GM21619 (cell line): ENCODE results near the gene COA1.

Source experiments
- ATAC-seq: cut with Tn5 transposase; IDR thresholded peaks from one replicate; pipeline ENCODE4 v1.9.1; 2021; ENCODE audit not compliant: unreplicated experiment

The COA1 gene

DNA sequence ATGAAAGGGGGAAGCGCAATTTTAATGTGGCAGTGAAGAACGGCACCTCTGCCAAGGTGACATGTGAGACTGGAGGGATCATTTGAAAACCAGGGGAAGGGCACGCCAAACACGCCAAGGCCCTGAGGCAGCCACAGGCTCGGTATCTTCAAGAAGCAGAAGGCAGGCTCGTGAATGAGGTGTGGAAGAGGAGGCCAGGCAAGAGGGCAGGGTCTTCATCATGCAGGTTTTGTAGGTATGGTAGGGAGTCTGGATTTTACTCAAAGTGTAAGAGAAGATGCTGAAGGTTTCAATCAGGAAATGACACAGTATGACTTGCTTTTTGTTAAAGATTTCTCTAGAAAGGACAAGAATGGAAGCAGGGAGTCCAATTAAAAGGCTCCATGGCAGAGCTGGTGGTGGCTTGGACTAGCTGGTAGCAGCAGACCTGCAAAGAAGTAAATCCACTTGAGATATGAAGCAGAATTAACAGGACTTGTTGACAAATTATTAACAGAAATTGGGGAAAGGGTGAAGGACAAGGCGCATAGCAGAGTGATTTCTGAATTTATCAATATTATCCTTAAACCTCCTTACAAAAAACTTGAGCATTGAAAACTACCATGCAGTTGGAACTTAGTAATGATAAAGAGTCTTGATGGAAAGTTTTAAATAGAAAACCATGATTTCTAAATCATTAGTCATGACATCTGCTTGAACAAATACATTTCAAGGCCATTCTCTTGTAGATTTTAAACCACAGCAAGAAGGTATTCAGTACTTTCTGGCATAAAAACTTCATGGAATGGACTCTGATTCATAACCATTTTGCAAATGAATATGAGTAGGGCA, 70.4 kb downstream of the COA1 start:
- ATAC-seq: peak; percentile 76

DNA sequence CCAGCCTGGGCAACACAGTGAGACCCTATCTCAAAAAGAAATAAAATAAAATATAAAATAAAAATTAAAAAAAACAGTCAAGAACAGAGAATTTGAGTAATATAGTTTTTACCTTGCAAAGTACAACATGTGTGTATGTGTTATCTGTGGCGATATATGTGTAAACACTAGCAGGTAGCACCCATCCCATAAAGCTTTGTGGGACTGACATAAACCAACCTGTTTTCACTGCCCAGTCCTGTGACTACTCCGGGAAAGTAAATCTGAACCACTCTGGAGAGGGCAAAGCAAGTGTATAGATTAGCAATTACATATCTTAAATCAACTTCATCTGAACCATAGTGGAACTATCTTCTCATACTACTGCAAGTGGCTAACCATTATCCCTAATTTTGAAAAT, 72.3 kb downstream of the COA1 start:
- ATAC-seq: no peak

DNA sequence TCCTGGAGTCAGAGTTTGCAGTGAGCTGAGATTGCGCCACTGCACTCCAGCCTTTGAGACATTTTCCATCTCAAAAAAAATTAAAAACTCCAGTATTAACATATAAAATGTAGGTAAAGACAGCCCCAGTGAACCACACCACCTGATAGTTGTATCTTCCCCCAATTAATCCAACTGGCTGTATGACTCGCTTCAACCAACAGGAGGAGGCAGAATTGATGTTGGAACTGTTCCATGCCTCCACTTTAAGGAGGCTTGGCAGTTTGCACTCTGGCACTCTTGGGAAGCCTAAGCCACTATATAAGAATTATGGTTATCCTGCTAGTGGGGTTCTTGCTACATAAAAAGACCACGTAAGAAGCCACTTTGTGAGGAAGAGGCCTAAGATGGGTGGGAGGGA, 73.7 kb downstream of the COA1 start:
- ATAC-seq: no peak

DNA sequence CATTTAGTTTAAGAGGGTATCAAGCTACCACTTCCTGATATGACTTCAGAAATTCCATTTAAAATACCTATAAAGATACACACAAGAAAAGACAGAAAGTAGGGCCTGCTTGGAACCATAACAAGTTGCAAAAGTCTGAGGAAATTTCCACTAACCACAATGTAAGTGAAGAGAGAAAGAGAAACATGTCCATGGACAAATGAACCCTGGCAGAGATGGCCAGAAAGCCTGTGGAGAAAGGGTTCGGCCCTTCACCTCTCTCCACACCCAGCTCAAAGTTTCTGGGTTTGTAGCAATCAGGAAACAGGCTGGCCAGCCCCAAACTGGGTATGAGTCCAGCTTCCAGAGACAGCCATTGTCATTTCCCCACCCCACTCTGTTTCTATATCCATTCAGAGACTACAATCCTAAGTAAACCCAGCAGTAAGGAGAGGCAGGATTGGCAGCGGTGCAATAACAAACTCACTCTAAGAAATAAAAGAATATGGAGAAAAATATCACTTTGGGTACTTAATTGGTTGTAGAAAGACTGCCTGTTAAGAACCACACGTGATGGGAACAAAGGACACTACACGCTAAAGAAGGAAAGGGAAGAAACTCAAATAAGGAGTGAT, 75.3 kb downstream of the COA1 start:
- ATAC-seq: no peak

DNA sequence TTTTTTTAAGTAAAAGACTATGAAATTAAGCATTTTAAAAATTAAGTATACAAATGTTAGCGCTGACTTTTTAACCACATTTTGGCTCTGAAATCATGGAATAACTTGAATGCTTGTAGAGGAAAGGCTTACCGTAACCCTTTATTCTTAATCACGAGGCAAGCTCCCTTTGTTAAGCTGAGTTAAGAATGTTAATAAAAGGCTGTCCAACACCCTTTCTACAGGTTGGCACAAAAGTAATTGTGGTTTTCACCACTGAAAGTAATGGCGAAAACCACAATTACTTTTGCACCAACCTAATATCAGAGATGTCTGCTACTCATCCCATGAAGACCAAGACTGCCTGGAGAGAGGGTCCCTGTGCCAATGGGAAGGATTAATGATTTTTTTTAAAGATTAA, 75.9 kb downstream of the COA1 start:
- no peak for ATAC-seq

DNA sequence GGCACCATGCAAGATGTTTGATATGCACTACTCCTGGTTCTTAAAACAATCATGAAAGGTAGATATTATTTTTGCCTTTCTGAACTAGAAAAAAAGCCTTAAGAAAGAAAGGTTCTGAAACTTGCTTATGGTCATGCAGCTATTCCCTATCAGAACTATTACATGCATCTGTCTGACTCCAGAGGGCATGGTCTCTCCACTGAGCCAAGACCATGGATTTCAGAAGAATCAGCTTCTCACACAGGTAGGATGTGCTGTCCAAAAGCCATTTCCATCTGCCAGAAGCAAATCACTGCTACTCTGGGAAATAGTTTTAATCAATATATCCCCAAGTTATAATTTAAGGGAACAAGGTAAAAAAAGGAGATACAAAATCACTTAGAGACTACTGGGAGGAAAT, 77.0 kb downstream of the COA1 start:
- no peak for ATAC-seq

DNA sequence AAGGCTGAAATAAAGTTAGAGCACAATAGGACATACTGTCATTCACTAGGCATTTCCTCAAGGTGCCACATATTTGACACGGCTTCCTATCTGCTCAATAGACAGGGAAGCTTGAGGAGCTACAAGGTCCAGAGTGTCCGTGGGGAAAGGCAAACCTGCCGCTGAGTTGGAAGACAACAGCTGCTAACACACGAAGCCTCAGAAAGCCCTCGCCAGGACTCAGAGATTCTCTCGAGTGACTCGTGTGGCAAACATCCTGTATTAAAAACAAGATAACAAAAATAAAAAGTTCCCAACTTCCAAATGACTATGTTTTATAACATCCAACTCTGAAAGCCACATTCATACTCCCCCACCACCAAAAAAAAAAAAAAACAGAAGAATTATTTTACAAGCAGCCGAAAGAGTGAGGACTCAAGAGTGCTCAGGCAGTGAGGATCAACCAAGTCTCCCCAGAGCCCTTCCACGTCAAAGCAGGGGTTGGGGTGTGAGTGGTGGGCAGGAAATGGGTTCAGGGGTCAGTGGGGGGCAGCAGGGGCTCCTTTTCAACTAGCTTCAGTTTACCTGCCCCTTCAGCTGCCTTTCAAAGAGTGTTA, 78.8 kb downstream of the COA1 start:
- no peak for ATAC-seq

DNA sequence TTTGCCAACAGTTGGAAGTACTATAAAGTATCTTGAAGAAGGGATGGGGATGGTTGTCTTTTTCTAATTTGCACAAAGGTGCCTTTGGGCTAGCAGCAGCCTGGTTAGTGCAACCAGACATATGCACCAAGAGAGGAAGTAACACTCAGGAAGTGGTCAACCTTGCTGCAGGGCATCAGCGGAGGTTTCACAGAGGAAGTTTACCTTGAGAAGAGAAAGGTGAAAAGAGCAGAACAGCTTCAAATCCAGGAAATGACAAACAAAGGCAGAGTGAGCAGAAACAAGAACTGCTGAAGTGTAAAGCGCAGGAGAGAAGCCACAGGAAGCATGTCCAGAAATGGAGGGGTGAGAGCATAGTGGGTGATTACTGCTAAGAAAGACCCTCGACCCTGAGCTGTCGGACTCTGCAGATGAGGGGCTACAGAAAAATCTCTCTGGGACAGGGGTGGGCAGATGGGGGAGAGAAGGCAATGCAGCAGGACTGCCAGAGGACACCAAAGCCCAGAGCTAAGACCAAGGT, 79.5 kb downstream of the COA1 start:
- peak; percentile 53 for ATAC-seq

DNA sequence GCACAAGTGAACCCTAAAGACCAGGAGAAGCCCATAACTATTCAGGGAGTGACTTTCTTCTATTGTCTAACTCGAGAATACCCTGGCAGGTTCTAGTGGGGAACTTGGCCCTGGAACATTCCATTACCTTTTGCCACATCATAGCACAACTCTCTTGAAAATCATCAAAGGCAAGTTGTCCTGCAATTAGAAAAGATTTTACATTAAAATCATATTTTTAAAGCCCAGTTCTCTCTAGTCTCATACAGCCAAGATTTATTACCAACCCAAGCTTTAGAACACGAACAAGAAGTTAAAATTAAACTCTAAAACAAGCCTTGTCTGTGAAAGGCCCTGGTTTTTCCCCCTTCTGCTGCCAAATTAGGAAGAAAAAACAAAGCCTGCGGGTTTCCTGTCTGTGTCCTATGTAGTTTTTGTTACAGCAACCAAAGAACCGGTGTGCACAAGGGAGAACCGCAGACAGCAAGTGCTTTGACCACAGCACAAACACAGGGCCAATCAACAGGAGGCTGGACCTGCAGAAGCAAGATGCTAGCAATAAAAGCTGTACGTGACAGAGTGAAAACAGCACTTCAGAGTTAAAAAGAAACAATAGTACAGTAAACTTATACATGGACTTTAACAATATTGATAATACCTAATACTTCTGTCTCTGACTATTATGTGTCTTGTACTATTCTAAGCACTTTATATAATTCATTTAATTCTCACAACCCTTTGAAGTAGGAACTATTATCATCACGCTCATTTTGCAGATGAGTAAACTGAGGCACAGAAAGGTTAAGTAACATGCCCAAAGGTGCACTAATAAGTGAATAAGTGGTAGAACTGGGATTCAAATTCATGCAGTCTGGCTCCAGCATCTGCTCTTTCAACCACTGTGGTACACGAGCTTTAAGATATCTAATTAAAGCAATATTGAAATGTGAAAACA, 80.6 kb downstream of the COA1 start:
- ATAC-seq: peak; percentile 56

DNA sequence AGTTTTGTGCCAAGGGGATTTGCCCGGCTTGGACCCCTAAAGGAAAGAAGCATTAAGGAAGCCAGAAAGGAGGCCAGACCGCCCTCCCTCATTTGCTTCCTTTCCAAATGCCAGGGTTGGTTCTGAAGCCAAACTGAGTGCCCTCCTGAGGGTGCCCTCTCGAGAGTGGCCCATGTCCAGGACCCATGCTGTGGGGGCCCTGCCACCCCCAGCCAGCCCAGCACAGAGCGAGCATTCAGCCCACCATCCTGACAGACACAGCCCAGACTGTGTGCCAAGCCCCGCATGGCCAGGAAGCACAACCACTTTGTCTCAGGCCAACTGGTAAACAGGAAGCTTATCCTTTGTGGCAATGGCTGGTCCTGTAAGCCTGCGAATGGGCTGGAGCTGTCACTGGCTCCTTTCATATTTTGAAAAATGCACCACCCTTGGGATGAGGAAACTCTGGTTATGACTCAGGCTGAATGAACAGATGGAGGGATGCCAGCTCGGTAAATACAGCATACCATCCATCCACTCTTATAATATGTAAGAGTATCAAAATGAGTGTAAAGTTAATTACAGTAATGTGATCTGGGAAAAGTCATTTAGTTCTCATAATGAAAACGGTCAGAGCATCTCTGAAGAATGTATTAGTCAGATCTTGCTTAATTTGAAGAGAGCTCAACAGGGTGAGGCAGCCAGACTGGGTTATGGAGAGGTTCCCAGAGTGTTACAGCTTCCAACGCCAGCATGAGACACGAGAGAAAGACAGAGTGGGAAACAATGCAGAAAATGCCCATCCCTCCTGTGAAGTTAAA, 81.5 kb downstream of the COA1 start:
- no peak for ATAC-seq

DNA sequence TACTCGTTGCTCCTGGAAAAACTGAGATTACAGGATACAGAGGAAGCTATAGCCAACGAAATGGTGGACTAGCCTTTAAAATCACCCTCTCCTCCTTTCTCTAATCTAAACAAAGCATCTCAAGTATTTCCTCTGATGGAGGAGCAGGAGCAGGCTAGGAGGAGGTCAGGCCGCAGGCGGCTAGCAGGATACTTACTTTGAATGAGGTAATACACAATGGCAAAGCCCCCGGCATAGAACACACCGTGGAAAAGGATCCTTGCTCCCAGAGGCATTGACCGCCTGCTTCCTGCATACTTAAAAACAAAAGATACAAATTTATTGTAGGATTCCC, 82.0 kb downstream of the COA1 start:
- no peak for ATAC-seq

DNA sequence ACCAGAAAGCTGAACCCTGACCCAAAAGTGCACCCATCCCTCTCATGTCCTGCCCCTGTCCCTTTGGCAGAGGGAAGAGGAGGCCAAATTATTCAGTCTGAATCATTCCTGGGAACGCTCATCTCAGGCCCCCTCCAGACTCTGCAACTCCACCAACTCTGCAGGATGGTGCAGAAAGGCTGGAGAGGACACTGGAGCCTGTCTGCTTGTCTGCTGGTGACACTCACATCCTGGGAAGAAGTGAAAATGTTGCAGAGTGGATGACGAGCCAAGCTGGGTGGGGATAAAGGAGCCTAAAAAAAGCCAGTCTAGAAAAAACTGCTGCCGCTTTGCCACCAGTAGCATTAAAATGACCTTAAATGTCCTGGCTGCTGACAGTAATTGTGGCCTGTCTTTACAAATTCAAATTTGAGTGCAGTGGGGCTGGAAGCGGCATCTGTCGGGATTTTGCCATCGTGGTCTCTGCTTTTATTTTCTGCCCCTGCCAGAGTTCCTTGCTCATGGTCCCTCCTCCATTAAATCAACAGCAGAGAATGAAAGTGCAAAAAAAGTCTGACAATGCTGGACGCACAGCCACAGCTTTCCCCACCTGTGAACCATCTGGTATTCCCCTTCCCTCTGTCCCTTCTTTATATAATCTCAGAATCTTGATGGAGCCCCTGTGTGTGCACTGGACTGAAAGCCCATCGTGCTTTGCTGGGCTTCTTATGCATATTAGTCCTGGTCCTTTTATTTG, 82.6 kb downstream of the COA1 start:
- ATAC-seq: no peak

DNA sequence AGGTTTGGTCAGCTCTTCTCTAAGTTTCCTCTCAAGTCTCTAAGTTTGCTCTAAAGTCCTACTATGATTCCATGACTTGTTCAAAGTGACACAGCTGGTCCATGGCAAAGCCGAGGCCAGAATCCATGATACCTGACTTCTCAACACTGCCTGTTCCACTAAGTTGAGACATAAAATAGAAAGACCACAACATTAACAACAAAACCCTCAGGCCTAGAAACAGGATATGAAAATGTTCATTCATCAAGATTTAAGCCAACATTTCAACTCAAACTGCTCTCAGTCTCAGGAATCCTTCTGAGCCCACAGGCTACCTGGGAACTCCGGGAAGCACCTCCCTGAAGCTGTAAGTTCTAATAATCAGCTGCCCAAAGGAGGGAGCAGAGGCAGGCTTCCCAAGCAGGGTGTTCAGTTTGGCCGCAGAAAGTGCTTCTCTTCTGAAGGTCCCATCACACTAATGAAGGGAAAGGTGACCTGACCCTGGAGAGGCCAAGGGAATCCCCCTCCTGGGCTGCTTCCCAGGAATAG, 83.6 kb downstream of the COA1 start:
- ATAC-seq: no peak

DNA sequence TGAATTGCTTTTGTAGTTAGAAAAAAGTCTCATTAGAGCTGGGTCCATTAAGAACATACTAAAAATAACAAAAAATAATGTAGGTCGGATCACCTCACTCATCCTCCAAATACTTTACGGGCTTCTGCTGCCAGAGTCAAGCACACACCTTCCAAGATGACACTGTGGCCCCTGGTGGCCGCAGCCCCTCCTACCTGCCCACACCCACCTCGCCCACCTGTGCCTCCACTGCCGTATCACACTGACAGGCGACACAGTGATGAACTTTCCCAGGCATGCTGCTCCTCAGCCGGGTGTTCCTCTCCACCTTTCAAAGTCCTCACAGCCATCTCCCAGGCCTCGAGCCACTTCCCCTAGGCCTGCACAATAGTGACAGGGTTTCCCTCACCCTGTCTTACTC, 85.5 kb downstream of the COA1 start:
- ATAC-seq: no peak

DNA sequence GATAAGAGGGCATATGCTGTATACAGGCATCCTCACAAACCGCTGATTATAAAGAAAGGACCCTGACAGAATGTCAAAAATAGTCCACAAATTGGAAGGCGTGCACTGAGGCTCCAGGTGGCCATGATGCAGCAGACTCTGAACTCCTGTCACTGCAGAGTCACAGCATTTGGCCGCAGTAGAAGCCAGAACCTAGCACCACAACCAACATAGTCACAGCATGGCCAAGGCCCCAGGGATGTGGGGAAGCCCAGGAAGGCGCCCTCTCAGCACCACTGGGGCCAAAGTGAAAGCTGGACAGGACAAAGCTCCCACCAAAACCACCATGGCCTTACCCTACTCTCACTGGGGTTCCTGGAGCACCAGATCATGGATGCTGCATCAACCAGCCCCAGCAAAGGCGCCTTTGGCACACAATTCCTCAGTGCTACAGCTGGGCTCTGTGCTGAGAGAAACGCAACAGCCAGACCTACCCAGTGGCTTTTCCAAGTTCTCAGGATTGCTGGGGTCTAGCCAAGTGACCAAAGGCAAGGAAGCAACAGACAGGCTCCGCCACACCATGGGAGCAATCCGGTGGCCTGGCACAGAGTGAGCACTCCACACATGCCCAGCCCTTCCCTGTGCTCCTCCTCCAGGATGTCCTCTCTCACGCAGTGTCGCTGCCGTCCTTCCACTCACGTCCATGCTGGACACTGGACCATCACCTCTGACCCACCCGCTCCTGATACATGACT, 86.3 kb downstream of the COA1 start:
- no peak for ATAC-seq

DNA sequence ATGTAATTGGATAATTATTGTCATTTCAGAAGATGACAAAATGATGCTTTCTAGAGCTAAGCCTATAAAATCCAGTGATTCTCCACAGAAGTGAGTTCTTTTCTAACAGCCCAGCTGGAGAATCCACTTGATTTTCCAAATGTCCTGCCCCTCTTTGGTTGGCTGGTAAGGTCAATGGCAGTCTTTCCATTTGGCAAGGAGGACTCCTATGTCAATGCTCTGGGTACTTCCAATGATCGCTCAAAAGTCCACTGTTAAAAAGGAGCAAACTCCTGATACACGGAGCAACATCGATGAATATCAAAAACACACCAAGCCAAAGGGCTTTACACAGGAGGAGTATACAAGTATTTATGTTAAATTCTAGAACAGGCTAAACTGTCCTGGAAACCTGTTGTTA, 88.6 kb downstream of the COA1 start:
- ATAC-seq: no peak

DNA sequence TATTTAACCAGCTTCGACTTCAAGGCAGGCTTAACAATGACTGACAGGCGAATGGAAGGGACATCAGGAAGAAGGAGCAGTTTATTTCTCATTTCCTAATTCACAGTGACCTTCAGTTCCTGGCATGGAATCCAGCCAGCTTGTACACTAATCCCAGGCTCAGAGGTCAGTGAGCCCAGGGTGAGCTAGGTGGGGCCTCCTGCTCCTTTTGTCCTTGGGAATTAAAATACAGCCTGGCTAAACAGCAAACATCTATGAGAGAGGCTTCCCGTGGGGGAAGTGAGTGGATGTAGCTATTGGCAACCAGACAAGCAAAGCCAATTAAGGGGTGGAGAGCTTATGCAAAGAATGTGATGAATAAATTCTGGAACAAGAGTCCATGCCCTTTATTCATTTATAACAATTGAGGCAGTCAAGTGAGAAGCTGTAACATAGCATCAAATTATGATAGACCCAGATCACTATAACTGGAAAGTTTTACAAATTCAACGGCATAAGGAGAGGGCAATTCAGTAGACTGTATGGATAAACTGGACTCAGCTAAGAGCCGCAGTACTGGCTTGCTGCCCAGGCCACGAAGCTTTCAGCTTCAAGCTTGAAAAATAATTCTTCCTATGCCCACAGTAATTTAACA, 89.3 kb downstream of the COA1 start:
- ATAC-seq: no peak

DNA sequence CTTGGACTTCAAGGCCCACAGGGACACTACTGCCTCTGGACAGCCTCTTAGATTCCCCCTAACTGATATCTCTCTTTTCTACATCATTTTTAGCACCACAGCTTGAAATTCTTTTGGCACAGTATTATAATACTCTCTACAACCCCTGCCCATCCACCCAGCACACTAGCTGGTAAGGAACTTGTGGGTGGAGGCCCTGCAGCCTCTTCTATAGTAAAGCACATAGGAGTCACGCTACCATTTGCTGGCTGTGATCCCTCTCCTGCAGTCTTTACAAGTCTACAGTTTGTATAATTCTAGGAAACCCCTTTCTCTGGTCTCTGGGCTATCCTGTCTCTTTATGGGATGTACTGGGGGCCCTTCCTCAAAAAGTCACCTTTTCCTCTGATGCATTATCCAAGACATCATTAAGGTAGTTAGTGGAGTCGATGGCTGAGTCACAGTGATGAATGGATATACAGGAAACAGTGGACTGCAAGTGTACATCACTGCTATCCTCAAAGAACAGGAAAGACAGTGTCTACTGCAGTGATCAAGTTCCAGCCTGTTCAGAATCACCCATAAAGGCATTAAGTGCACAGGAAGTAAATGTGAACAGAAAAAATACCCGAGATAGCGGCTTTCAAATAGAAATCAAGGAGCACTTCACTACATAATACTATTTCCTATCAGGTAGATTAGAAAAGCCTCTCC, 92.1 kb downstream of the COA1 start:
- no peak for ATAC-seq
